Fibroblast of pulmonary artery (primary cell): ENCODE data around the gene NGF.
"Not testable (repeated sequence)": the region's sequence is repeated elsewhere in the genome, so short reads cannot be mapped to it uniquely, and the experiment has no call there.

ENCODE experiments used
- DNase-seq: peaks from one replicate; pipeline ENCODE4 v3.0.0-alpha.2; 2010; ENCODE audit warnings: low read depth
- H3K4me3 ChIP-seq: replicated peaks from 2 replicates; pipeline ENCODE4 v1.5.1; 2011; ENCODE audit warnings: low read depth, mild to moderate bottlenecking, control low read depth, low read length, moderate library complexity
- TF ChIP-seq, protein P1 (sequence below): IDR thresholded peaks from 2 replicates; pipeline ENCODE4 v1.5.1; 2011; ENCODE audit warnings: mild to moderate bottlenecking, control low read depth, low read length, inconsistent platforms; ENCODE audit errors: missing control alignments

Gene NGF

DNA sequence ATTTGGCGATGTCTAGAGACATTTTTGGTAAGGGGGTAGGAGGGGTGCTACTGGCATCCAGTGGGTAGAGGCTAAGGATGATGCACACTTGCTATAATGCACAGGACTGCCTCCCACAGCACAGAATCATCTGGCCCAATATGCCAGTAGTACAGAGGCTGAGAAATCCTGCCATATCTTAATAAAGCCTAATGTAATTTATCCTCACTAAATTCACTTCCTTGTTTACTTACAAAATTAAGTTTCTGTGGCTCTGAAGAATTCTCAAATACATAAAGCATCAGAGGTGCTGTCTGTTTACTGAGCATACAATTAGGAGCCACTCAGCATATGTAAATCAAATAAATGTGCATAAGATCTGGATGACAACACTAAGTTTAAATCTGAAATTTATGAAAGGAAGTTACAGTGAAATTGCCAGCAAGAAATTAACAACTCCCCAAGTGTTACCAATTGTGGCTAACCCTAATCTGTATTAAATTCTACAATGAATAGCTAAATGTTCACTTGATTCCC is 26.5 kb downstream of the NGF start:
- TF ChIP-seq, protein P1, sequence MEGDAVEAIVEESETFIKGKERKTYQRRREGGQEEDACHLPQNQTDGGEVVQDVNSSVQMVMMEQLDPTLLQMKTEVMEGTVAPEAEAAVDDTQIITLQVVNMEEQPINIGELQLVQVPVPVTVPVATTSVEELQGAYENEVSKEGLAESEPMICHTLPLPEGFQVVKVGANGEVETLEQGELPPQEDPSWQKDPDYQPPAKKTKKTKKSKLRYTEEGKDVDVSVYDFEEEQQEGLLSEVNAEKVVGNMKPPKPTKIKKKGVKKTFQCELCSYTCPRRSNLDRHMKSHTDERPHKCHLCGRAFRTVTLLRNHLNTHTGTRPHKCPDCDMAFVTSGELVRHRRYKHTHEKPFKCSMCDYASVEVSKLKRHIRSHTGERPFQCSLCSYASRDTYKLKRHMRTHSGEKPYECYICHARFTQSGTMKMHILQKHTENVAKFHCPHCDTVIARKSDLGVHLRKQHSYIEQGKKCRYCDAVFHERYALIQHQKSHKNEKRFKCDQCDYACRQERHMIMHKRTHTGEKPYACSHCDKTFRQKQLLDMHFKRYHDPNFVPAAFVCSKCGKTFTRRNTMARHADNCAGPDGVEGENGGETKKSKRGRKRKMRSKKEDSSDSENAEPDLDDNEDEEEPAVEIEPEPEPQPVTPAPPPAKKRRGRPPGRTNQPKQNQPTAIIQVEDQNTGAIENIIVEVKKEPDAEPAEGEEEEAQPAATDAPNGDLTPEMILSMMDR: no peak
- no peak overlapping the region for H3K4me3 ChIP-seq
- no peak for DNase-seq

DNA sequence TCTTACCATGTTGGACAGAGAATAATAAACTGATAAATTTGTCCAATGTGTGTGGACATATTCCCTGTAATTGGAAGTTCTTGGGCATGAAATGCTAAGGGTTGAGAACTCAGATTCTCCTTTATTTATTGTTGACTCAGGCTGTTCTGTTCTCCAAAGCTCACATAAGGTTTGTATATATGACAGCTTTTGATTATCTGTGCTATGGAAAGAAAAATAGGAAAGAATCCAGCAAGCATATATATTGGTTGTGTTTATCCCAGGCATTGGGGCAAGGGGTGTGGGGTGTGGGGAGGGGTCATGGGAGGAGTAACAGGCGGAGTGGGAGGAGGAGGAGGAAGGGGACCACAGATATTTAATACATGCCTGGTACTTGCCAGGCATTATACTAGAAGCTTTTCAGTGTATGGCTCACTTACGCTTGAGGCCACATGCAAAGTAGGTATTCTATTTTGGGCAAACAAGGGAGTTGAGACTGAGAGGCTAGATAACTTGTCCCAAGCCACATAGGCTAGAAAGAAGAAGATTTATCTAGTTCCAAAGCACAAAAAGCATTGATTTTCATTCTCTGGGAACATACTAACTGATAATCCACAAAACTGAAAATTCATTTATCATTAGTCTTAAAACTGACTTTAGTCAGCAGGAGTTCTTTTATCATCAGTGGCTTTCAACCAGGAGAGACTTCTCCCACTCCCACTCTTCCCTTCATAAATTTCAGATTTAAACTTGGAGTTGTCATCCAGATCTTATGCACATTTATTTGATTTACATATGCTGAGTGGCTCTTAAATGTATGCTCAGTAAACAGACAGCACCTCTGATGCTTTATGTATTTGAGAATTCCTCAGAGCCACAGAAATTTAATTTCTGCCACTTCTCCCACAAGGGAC is 27.2 kb downstream of the NGF start:
- H3K4me3 ChIP-seq: no peak overlapping the region
- TF ChIP-seq, protein P1: no peak
- no peak for DNase-seq

DNA sequence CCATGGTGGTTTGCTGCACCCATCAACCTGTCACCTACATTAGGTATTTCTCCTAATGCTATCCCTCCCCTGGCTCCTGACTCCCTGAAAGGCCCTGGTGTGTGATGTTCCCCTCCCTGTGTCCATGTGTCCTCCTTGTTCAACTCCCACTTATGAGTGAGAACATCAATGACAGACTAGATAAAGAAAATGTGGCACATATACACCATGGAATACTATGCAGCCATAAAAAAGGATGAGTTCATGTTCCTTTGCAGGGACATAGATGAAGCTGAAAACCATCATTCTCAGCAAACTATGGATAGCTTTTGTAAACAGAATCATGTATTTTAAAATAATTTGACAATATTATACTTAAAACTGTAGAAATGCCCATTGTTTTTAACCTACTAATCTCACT is 28.5 kb downstream of the NGF start:
- not testable (repeated sequence) for H3K4me3 ChIP-seq, DNase-seq

DNA sequence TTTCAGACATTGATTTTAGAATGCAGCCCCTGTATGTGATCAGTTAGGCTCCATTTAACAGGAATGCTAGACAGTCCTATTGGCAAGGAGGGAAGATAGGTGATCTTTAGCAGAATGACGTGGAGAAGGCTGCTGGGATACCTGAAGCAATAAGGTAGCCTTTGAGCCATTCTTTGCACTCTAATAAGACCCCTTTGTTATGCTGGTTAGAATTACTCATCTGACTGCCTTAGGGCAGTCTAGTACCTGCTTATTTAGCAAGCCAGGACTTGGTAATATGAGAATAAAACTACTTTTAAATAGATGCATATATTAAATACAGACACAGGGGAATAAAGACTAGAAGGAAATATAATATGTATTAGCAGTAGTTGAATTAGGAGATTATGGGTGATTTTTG is 29.1 kb downstream of the NGF start:
- H3K4me3 ChIP-seq: no peak overlapping the region
- TF ChIP-seq, protein P1: no peak
- DNase-seq: no peak

DNA sequence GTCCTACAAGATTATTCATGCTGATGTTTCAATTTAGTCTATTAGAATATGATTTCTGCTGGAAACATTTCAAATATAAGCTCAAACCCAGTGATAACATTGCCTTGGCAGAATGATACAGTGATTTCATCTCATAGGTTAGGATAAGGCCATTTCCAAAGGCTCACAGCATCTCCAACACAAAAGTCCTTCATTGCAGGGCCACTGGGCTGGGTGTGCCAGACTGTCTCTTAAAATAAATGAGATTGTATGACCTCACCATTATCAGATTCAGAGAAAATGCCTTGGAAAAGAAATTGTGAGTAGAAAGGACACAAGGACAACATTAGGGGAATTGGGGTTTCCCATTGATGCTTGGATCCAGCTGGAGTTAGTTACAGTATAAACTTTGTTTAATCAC is 30.4 kb downstream of the NGF start:
- DNase-seq: no peak
- TF ChIP-seq, protein P1: no peak
- no peak overlapping the region for H3K4me3 ChIP-seq

DNA sequence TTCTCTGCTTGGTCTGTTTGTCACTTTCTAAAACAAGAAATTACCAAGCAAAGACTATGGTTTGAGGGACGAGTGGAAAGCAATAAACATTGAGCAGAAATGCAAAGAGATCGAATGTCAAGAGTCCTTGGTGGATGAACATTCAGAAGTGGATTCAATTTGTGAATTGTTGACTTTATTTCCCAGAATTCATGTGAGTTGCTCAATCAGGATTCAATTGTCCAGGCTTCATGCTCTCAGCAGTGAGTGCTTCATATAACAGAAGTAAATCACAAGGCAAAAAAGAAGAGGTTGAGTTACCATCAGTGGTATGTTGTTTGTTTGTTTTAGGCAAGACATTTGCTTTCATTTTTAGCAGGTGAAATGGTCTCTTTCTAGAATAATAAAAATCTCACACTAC is 31.9 kb downstream of the NGF start:
- DNase-seq: no peak
- no peak overlapping the region for H3K4me3 ChIP-seq
- TF ChIP-seq, protein P1: no peak

DNA sequence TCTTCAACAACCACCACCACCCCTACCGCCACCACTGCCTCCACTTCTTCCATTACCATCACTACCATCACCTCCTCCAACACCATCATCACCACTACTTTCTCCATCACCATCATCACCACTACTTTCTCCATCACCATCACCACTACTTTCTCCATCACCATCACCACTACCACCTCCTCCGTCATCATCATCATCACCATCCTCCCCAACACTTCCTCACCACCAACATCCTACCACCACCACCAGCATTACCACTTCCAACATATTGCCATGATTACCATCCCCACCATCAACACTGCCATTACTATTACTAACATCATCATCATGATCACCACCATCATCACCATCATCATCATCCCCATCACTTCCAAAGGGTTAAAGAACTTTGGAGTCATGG is 34.7 kb downstream of the NGF start:
- DNase-seq: no peak
- TF ChIP-seq, protein P1: no peak
- no peak overlapping the region for H3K4me3 ChIP-seq
